ENCODE data around the gene SFT2D1.
"Not testable (repeated sequence)": the region's sequence is repeated elsewhere in the genome, so short reads cannot be mapped to it uniquely, and the experiment has no call there.

Gene SFT2D1

DNA sequence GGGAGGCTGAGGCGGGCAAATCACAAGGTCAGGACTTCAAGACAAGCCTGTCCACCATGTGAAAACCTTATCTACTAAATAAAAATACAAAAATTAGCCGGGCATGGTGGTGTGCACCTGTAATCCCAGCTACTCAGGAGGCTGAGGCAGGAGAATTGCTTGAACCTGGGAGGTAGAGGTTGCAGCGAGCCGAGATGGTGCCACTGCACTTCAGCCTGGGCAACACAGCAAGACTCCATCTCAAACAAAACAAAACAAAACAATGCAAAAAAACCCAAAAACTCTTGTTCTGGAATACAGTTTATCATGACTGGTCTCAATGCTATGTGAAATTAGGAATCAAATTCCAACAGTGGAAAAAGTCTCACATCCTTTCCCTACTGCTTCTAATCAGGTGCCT, 20.1 kb upstream of the SFT2D1 start:
- not testable (repeated sequence) for DNase-seq

DNA sequence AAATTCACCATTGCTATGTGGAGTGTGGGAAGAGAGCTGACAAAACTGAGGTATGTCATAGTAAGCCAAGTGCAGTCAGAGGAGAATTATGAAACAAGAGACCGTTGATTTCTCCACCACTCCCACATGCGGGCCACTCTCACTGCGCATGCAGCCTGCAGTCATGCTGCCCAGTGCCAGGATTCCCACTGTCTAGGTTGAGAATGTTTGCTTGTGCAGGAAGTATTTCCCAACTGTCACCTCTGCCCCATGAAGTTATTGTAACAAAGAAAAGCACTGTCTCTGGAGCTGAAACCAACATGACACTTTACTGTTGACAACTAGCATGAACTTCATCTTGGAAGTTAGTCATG, 18.7 kb upstream of the SFT2D1 start:
- DNase-seq: no peak

DNA sequence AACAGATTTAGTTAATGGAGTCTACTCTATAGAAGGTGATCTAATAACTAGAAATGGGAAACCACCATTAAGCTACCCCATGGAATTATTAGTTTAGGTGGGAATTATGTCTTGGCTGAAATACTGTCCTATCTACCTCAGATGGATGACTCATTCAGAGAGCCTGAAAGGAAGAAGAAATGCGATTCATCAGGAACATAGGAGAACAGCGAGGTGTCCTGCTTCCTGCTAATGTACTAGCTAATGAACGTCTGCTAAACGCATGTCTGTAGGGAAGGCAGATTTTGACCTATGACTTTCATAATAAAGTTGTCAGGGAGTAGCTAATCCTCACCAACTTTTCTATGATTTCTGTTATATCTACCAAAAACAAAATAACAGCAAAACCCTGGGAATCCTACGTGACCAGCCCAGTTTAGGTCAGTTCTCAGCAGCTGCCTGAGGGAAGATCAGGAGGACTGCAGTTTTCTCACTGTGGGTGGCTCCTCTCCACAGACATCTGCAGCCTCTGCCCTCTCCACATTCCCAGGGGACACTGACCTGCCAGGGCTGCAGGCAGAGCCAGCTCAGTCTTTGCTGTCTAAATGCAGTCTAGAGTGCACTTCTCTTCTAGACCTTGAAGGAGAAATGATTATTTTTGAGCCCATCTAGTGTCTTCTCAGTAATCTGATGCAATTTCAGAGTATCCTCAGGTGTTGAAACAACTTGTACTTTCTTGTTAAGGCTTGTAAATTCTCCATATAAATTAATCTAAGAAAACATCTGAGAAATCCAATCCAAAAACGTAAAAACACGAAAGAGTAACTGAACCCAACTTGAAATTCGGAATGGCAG, 18.1 kb upstream of the SFT2D1 start:
- no peak for DNase-seq

DNA sequence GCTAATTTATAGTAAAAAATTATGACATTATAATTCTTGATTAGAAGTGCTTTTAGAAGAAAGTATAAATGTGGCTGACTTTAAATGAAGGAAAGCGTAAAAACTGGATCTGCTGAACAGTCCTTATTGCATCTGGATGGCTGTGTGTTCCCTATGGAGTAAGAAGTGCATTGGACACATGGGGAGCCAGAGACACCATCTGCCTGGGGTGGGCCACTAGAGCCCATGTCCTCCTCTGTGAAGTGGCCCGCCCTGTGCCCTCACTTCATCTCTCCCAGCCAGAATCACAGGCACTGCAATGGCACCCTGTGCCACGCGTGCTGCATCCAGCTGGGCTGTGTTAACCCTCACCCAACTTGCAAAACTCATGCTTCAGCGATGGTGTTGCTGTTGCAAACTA, 13.2 kb upstream of the SFT2D1 start:
- DNase-seq: no peak

DNA sequence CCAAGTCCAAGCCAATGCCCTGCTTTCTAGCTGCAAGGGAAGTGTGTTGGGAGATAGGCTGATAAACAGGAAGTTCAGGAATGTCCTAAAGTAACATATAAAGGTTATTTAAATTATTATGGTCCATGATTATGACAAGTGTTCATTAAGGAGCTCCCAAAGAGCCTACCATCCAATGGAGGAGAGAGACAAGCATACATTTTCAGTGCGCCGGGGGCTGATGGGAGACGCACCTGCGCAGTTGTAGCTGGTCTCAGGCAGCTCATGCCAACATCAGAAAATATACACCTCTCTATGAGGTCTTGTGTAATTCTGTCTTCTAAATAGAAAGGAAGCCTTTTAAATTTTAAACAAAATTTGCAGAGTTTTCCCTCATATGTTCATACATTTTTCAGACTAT, 12.6 kb upstream of the SFT2D1 start:
- no peak for DNase-seq

- no peak for DNase-seq
Observed at GRCh38 chr6:166354143-166354542, 11.8 kb upstream of the SFT2D1 start.

DNA sequence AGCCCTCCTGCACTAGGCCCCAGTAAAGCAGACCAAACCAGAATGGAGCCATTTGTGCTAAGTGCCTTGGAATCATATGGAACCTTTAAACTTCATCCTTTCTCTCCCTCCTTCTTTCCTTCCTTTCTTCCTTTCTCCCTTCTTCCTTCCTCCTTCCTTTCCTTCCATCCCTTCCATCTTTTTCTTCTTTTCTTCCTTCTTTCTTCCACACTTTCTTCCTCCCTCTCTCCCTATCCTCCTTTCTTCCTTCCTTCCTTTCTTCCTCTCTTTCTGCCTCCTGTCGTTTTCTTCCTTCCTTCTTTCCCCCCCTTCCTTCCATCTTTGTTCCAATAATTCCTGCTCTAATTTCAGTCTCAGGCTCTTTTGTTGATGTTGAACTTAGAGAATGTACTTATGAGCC, 11.2 kb upstream of the SFT2D1 start:
- no peak for DNase-seq

- no peak for DNase-seq
Observed at GRCh38 chr6:166352923-166353322, 10.6 kb upstream of the SFT2D1 start.

- no peak for DNase-seq
Observed at GRCh38 chr6:166351715-166352285, 9.5 kb upstream of the SFT2D1 start.

DNA sequence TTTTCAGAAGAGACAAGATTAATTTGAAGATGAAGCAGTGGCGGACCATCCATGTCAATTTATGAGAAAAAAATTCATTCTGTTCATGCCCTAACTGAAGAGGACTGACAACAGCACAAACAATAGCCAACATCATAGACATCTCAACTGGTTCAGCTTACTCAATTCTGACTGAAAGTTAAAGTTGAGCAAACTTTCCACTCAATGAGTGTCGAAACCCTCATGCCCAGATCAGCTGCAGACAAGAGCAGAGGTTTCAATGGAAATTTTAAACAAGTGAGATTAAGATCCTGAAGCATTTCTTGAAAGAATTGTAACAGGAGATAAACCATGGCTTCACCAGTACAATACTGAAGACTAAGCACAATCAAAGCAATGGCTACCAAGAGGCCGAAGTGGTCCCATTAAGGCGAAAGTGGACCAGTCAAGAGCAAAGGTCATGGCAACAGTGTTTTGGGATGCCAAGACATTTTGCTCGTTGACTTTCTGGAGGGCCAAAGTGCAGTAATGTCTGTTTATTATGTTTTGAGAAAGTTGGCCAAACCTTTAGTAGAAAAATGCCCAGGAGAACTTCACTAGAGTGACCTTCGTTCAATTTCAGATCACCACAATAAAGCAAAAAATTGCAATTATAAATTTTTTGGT, 6.1 kb upstream of the SFT2D1 start:
- no peak for DNase-seq

- DNase-seq: no peak
Observed at GRCh38 chr6:166346965-166347364, 4.6 kb upstream of the SFT2D1 start.

DNA sequence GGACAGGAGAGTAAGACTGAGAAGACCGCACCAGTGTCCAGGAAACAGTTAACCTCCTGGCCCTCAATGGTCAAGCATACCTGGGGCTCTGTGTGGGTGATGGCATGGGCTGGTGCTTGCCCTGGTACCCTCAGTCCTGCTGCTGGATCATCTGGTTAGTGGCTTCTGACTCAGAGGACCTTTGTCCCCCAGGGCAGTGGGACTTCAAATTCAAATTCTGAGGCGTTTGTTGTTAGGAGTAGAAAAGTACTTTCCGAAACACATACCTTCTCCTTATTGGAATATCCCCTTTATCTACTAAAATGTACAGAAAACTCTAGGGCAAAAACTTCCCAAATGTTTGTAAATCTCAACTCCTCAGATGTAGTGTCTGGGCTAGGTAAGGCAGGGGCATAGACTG, 4.1 kb upstream of the SFT2D1 start:
- DNase-seq: no peak

DNA sequence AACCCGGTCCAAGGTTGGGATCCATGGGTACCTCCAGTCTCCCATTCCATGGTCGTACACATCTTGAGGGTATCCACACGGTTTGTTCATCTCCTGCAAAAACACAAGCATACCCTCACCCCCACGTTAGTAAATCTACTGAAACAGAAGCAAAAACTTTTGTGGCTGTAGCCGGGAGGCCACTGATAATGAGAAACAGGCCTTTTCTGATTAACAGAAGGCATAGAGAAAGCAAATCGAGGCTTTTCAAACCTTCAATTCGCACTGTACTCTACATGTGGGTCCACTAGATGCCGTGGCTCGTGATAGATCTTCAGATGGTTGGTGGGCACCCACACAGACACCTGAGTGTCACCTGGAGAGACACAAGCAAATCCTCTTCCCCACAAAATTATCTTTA, 3.3 kb upstream of the SFT2D1 start:
- DNase-seq: not testable (repeated sequence)

- DNase-seq: not testable (repeated sequence)
Observed at GRCh38 chr6:166344921-166345320, 2.6 kb upstream of the SFT2D1 start.

GRCh38 chr6:166344240-166344639, 1.9 kb upstream of the SFT2D1 start:
- DNase-seq: no peak

DNA sequence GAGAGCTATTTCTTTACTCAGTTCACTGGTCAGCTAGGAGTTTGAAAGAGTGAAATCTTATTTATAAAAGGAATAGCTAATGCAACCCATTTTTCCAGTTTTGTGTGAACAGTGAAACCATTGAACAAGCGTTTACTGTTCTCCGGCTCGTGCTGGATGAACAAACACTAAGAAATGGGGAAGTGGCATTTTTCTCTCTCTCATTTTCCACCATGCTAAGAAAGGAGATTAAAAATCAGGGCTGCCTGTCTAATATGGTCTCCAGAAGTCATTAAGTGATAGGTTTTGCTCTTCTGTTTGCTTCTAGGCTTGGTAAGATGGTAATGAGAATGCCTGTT, 774 bp upstream of the SFT2D1 start:
- no peak for DNase-seq

- DNase-seq: no peak
Observed at GRCh38 chr6:166341977-166342348, 382 bp downstream of the SFT2D1 start.

- DNase-seq: no peak
Observed at GRCh38 chr6:166341464-166341863, 881 bp downstream of the SFT2D1 start.

GRCh38 chr6:166338854-166339253, 3.5 kb downstream of the SFT2D1 start:
- DNase-seq: no peak

- DNase-seq: no peak
Observed at GRCh38 chr6:166336847-166337246, 5.5 kb downstream of the SFT2D1 start.

- DNase-seq: no peak
Observed at GRCh38 chr6:166335378-166336302, 6.7 kb downstream of the SFT2D1 start.

- no peak for DNase-seq
Observed at GRCh38 chr6:166334878-166335277, 7.5 kb downstream of the SFT2D1 start.

Measured in activated CD4-positive, alpha-beta T cell treated with anti-CD3 and anti-CD28 coated beads for 48 hours (primary cell).